Left ventricle myocardium inferior (tissue), 1 donor: Measurements from ENCODE around the gene GPR35. TPM values are rescaled to one million over a fixed set of nuclear protein-coding genes. Genes with fewer than 3 reads are reported as not detected.
A peak's percentile ranks its signal among the peaks of the same experiment; 100 is the strongest.

ENCODE experiments used
- DNase-seq: peaks from one replicate; pipeline ENCODE4 v3.0.0-alpha.2; 2020
- H3K27ac ChIP-seq: fragments of 200-600 bp; replicated peaks from 2 replicates; pipeline ENCODE4 v1.8.0; 2021
- H3K27me3 ChIP-seq: fragments of 200-600 bp; 2 replicates; pipeline ENCODE4 v1.8.0; 2021; ENCODE audit warnings: low read depth
- H3K36me3 ChIP-seq: fragments of 200-600 bp; 2 replicates; pipeline ENCODE4 v1.8.0; 2021
- H3K4me1 ChIP-seq: fragments of 200-600 bp; 2 replicates; pipeline ENCODE4 v1.8.0; 2021
- H3K4me3 ChIP-seq: fragments of 200-600 bp; 2 replicates; pipeline ENCODE4 v1.8.0; 2021; ENCODE audit warnings: mild to moderate bottlenecking, moderate library complexity
- H3K9me3 ChIP-seq: fragments of 200-600 bp; replicated peaks from 2 replicates; pipeline ENCODE4 v1.8.0; 2021
- intact Hi-C: fragments of 100-400 bp; cut with micrococcal nuclease; formaldehyde crosslinking; loops from one replicate; pipeline ENCODE4 v1.11.0; 2022
- total RNA-seq: library from RNA; stranded (reverse); fragmentation: NEBNext Ultra II Directional; extraction: Animal tissue kit (Norgen Biotek cat#: 25700); gene quantifications from one replicate; pipeline ENCODE4 v1.2.1, GENCODE V29; 2021
- TF ChIP-seq, protein P1 (sequence below): fragments of 200-600 bp; IDR thresholded peaks from 2 replicates; pipeline ENCODE4 v1.8.0; 2021; ENCODE audit warnings: antibody characterized with exemption, mild to moderate bottlenecking, borderline replicate concordance
- donor health status: DM: no; HTN: yes; CAD: no; lungs with severe emphysema.

The GPR35 gene
- total RNA-seq, 1 donor from 2014 or later: 1.3 TPM

DNA sequence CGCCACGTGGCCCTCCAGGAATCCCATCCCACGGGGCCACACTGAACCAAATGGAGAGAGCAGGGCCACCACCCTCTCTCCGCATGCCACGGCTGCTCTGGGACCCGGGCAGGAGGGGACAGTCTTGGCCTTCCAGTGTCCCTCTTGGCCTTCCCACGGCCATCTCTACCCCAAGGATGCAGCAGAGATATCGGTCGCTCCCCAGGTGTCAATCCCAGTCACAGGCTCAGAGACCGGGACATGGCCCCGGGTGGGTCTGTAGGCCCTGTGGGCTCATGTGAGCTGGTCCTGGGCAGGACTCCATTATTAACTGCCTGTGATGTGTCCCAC is 23.5 kb upstream of the GPR35 start:
- Histone ChIP-seq H3K27me3 (no peaks in the 10 kb centered on the region), H3K4me3 (no peak overlapping the region), H3K4me1 (peaks cover 24% of the 10 kb centered on the region), H3K27ac (no peak overlapping the region), H3K36me3 (peaks cover 24% of the 10 kb centered on the region), H3K9me3 (no peaks in the 10 kb centered on the region)
- DNase-seq: no peak
- TF ChIP-seq, protein P1, sequence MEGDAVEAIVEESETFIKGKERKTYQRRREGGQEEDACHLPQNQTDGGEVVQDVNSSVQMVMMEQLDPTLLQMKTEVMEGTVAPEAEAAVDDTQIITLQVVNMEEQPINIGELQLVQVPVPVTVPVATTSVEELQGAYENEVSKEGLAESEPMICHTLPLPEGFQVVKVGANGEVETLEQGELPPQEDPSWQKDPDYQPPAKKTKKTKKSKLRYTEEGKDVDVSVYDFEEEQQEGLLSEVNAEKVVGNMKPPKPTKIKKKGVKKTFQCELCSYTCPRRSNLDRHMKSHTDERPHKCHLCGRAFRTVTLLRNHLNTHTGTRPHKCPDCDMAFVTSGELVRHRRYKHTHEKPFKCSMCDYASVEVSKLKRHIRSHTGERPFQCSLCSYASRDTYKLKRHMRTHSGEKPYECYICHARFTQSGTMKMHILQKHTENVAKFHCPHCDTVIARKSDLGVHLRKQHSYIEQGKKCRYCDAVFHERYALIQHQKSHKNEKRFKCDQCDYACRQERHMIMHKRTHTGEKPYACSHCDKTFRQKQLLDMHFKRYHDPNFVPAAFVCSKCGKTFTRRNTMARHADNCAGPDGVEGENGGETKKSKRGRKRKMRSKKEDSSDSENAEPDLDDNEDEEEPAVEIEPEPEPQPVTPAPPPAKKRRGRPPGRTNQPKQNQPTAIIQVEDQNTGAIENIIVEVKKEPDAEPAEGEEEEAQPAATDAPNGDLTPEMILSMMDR: no peak
- intact Hi-C loops: no loop called here

GRCh38 chr2:240602266-240603050 is 22.8 kb upstream of the GPR35 start:
- H3K27me3 ChIP-seq: no peaks in the 10 kb centered on the region
- no peak overlapping the region for H3K4me3 ChIP-seq
- H3K36me3 ChIP-seq: peaks cover 20% of the 10 kb centered on the region
- TF ChIP-seq, protein P1: no peak
- H3K27ac ChIP-seq: no peak overlapping the region
- no peak for DNase-seq
- intact Hi-C loops: no loop called here
- H3K9me3 ChIP-seq: no peaks in the 10 kb centered on the region
- H3K4me1 ChIP-seq: peaks cover 18% of the 10 kb centered on the region

DNA sequence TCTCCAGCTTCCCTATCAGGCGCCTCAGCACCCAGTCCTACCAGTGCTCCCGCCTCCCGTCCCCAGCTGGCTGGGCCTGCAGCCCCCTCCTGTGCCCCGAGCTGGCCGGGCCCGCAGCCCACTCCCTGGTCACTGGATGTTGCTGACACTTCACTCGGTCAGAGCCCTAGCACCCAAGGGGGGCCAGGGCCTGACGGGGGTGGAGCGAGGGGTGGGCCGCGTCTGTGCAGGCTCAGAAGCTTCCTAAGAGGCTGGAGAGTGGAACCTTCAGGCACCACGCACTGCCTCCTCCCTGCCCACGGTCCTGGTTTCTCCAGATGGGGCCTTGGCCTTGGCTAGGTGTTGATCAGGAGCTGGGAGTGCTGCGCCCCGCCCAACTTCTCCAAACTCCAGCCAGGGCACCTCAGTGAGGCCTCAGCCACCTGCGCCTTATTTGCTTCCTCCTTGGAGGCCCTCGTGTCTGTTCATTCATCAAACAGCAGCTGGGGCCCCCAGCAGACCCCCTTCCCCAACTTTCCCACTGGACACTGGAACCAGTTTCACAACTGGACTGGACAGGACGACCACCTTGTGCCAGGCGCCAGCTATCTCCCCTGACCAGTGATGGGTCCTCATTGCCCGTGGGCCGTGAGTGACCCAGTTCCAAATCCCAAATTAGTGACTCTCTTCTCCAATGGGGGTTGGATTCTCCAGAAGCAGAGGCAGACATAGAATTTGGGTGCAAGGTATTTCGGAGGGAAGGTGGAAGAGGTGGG is 22.0 kb upstream of the GPR35 start:
- TF ChIP-seq, protein P1: no peak
- no peak for DNase-seq
- intact Hi-C loops: no loop called here
- Histone ChIP-seq H3K4me3 (no peak overlapping the region), H3K4me1 (peaks cover 15% of the 10 kb centered on the region), H3K27ac (no peak overlapping the region), H3K36me3 (peaks cover 12% of the 10 kb centered on the region), H3K9me3 (no peaks in the 10 kb centered on the region), H3K27me3 (no peaks in the 10 kb centered on the region)

GRCh38 chr2:240603846-240604245 is 21.4 kb upstream of the GPR35 start:
- TF ChIP-seq, protein P1: no peak
- H3K9me3 ChIP-seq: no peaks in the 10 kb centered on the region
- peaks cover 15% of the 10 kb centered on the region for H3K4me1 ChIP-seq
- no peak for DNase-seq
- no peak overlapping the region for H3K27ac ChIP-seq
- intact Hi-C loops: no loop called here
- H3K36me3 ChIP-seq: peaks cover 6% of the 10 kb centered on the region
- no peaks in the 10 kb centered on the region for H3K27me3 ChIP-seq
- H3K4me3 ChIP-seq: no peak overlapping the region

- intact Hi-C loops: no loop called here
- Histone ChIP-seq H3K27ac (no peak overlapping the region), H3K4me3 (no peak overlapping the region), H3K9me3 (no peaks in the 10 kb centered on the region), H3K36me3 (peaks cover 4% of the 10 kb centered on the region), H3K27me3 (no peaks in the 10 kb centered on the region), H3K4me1 (peaks cover 15% of the 10 kb centered on the region)
- TF ChIP-seq, protein P1: peak; percentile 77
- DNase-seq: peak; percentile 74
Measured at GRCh38 chr2:240604291-240604938, 20.9 kb upstream of the GPR35 start.
